ENCODE measurements around the gene TCF15. TPM values are rescaled to one million over a fixed set of nuclear protein-coding genes. Genes with fewer than 3 reads are reported as not detected.

The TCF15 gene
- total and polyA plus RNA-seq, 2 experiments from 2014 or later, result 3.8 to 4.0 TPM

DNA sequence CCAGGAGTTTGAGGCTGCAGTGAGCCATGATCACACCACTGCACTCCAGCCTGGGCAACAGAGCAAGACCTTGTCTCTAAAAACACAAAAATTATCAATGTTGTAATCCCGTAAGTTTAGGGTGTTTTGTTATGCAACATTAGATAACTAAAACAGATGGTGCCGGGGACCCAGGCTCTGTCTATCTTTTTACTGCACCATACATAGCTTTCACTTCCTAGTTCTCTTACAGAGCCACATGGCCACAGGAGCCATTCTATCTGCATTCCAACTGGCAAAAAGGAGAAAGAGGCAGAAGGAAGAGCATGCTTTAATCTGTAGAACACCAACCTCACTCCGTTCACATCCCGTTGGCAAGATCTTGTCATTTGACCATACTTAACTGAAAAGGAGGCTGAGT is 5.4 kb upstream of the TCF15 start:
- no peak overlapping the region for H3K4me2 ChIP-seq
- TF ChIP-seq NANOG (IDR thresholded peaks at IDR 0.05; ENCODE audit: borderline replicate concordance), result no peak
- no peak for TF ChIP-seq STAT1 (IDR thresholded peaks at IDR 0.05; ENCODE audit: unreplicated experiment)
- no peak for TF ChIP-seq EZH2phosphoT487 (IDR thresholded peaks at IDR 0.05; ENCODE audit: unreplicated experiment)
- TF ChIP-seq ZNF331 (CRISPR knock-in tag; IDR thresholded peaks at IDR 0.05; ENCODE audit: low read depth), result no peak
- TF ChIP-seq CREB1 (CRISPR knock-in tag; IDR thresholded peaks at IDR 0.05; ENCODE audit: low read depth), result no peak
- no peak for TF ChIP-seq JUNB (IDR thresholded peaks at IDR 0.05; ENCODE audit: unreplicated experiment)
- TF ChIP-seq, protein P1, sequence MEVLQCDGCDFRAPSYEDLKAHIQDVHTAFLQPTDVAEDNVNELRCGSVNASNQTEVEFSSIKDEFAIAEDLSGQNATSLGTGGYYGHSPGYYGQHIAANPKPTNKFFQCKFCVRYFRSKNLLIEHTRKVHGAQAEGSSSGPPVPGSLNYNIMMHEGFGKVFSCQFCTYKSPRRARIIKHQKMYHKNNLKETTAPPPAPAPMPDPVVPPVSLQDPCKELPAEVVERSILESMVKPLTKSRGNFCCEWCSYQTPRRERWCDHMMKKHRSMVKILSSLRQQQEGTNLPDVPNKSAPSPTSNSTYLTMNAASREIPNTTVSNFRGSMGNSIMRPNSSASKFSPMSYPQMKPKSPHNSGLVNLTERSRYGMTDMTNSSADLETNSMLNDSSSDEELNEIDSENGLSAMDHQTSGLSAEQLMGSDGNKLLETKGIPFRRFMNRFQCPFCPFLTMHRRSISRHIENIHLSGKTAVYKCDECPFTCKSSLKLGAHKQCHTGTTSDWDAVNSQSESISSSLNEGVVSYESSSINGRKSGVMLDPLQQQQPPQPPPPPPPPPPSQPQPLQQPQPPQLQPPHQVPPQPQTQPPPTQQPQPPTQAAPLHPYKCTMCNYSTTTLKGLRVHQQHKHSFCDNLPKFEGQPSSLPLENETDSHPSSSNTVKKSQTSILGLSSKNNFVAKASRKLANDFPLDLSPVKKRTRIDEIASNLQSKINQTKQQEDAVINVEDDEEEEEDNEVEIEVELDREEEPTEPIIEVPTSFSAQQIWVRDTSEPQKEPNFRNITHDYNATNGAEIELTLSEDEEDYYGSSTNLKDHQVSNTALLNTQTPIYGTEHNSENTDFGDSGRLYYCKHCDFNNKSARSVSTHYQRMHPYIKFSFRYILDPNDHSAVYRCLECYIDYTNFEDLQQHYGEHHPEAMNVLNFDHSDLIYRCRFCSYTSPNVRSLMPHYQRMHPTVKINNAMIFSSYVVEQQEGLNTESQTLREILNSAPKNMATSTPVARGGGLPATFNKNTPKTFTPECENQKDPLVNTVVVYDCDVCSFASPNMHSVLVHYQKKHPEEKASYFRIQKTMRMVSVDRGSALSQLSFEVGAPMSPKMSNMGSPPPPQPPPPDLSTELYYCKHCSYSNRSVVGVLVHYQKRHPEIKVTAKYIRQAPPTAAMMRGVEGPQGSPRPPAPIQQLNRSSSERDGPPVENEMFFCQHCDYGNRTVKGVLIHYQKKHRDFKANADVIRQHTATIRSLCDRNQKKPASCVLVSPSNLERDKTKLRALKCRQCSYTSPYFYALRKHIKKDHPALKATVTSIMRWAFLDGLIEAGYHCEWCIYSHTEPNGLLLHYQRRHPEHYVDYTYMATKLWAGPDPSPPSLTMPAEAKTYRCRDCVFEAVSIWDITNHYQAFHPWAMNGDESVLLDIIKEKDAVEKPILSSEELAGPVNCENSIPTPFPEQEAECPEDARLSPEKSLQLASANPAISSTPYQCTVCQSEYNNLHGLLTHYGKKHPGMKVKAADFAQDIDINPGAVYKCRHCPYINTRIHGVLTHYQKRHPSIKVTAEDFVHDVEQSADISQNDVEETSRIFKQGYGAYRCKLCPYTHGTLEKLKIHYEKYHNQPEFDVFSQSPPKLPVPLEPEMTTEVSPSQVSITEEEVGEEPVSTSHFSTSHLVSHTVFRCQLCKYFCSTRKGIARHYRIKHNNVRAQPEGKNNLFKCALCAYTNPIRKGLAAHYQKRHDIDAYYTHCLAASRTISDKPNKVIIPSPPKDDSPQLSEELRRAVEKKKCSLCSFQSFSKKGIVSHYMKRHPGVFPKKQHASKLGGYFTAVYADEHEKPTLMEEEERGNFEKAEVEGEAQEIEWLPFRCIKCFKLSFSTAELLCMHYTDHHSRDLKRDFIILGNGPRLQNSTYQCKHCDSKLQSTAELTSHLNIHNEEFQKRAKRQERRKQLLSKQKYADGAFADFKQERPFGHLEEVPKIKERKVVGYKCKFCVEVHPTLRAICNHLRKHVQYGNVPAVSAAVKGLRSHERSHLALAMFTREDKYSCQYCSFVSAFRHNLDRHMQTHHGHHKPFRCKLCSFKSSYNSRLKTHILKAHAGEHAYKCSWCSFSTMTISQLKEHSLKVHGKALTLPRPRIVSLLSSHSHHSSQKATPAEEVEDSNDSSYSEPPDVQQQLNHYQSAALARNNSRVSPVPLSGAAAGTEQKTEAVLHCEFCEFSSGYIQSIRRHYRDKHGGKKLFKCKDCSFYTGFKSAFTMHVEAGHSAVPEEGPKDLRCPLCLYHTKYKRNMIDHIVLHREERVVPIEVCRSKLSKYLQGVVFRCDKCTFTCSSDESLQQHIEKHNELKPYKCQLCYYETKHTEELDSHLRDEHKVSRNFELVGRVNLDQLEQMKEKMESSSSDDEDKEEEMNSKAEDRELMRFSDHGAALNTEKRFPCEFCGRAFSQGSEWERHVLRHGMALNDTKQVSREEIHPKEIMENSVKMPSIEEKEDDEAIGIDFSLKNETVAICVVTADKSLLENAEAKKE (CRISPR knock-in tag; IDR thresholded peaks at IDR 0.05), result no peak
- no peak for TF ChIP-seq ZNF114 (CRISPR knock-in tag; IDR thresholded peaks at IDR 0.05)
- no peak for ATAC-seq
- H2AFZ ChIP-seq, result no peak overlapping the region
- H3F3A ChIP-seq (replicated peaks; ENCODE audit: low read depth), result peaks cover 8% of the 10 kb centered on the region
- Mint-ChIP-seq H3K9me3 (peaks cover 8% of the 10 kb centered on the region; the same call in 2 of the 3 replicates), H3K36me3 (ENCODE audit: low read depth) (no peaks in the 10 kb centered on the region; the same call in 2 of the 3 replicates), H3K27ac (no peak overlapping the region), H3K27me3 (ENCODE audit: insufficient read depth, low read depth, poor library complexity) (peaks cover 15% of the 10 kb centered on the region), H3K4me1 (peaks cover 22% of the 10 kb centered on the region), H3K4me3 (no peak overlapping the region)
- H3K4me3 ChIP-seq, result no peak overlapping the region
- peaks cover 10% of the 10 kb centered on the region for H3K27me3 ChIP-seq (ENCODE audit: insufficient read depth)
- no peaks in the 10 kb centered on the region for H3K9me2 ChIP-seq (ENCODE audit: insufficient read depth)
- H4K20me1 ChIP-seq (replicated peaks; ENCODE audit: insufficient read depth), result no peaks in the 10 kb centered on the region; the same call in 1 of the 2 replicates
- peaks cover 8% of the 10 kb centered on the region; the same call in 1 of the 2 replicates for H3K4me1 ChIP-seq (ENCODE audit: insufficient read depth)
- no peaks in the 10 kb centered on the region for H3K36me3 ChIP-seq (ENCODE audit: insufficient read depth)
- DNase-seq (ENCODE audit: low spot score), result no peak
- no peaks in the 10 kb centered on the region for H3K79me2 ChIP-seq (replicated peaks; ENCODE audit: insufficient read depth)
- H3K27ac ChIP-seq (ENCODE audit: low read depth), result no peak overlapping the region

All from GM23338 (cell line).